ENCODE measurements around the gene DGCR2. TPM values are rescaled to one million over a fixed set of nuclear protein-coding genes. Genes with fewer than 3 reads are reported as not detected.

The DGCR2 gene
- total and polyA plus RNA-seq, 2 donors (not counting 1 experiment from before 2014, with no cell fraction given), result 34.3 to 39.5 TPM

DNA sequence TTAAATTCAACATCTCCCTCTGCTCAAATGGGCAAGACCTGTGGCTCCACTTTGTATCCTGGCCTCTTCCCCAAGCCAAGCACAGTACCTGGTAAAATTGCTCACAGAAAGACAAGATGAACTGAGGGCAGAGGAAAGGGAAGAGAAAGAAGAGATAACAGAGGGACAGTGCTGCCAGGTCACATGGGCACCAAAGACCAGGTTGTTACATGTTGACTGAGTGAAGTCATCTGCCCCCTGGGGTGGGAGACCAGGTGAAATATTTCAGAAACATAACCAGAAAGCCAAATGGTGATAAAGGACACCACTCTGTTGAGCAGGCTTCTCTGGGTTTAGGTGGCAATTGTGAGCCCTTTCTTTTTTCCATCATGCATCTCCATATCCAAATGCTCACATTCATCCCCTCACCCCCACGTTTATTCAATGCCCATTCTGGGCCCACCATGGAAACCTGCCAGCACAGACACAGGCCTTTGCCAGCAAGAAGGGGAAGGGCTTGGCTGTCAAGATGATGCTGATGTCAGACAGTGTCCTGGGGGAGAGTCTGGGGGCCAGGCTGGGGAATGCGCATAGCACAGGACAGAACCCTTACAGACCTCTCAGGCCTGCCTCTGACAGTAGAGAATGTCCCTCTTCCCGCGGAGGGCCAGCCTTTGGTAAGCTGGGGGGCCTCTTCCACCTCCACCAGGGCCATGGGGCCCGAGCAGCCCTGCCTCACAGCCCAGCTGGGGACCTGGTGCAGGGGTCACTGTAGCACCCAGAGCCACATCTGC lies 51.6 kb downstream of the DGCR2 start:
- Histone ChIP-seq H3K27ac (ENCODE audit: insufficient read depth, low read length) (no peak overlapping the region), H2AFZ (ENCODE audit: low read length) (no peak overlapping the region), H3K4me2 (ENCODE audit: extremely low read depth, insufficient read depth, low read length) (no peak overlapping the region), H3K9me3 (ENCODE audit: control insufficient read depth, insufficient read depth, low read depth, low read length) (no peaks in the 10 kb centered on the region), H4K20me1 (ENCODE audit: control insufficient read depth, extremely low read depth, insufficient read depth, low read length) (no peaks in the 10 kb centered on the region), H3K36me3 (ENCODE audit: control insufficient read depth, insufficient read depth, low read length) (peaks cover 4% of the 10 kb centered on the region), H3K4me1 (ENCODE audit: control insufficient read depth, extremely low read depth, insufficient read depth, low read length) (peaks cover 4% of the 10 kb centered on the region), H3K79me2 (ENCODE audit: control insufficient read depth, insufficient read depth, low read length) (no peaks in the 10 kb centered on the region), H3K27me3 (ENCODE audit: control insufficient read depth, insufficient read depth, low read length) (no peaks in the 10 kb centered on the region), H3K9ac (ENCODE audit: insufficient read depth, low read length) (no peak overlapping the region), H3K4me3 (replicated peaks in 1 of 4; ENCODE audit: control extremely low read depth in 1 of 4, insufficient read depth in 1 of 4, low read depth in 3 of 4, low read length in 4 of 4) (no peak overlapping the region)
- TF ChIP-seq, protein P1, sequence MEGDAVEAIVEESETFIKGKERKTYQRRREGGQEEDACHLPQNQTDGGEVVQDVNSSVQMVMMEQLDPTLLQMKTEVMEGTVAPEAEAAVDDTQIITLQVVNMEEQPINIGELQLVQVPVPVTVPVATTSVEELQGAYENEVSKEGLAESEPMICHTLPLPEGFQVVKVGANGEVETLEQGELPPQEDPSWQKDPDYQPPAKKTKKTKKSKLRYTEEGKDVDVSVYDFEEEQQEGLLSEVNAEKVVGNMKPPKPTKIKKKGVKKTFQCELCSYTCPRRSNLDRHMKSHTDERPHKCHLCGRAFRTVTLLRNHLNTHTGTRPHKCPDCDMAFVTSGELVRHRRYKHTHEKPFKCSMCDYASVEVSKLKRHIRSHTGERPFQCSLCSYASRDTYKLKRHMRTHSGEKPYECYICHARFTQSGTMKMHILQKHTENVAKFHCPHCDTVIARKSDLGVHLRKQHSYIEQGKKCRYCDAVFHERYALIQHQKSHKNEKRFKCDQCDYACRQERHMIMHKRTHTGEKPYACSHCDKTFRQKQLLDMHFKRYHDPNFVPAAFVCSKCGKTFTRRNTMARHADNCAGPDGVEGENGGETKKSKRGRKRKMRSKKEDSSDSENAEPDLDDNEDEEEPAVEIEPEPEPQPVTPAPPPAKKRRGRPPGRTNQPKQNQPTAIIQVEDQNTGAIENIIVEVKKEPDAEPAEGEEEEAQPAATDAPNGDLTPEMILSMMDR (conservative IDR thresholded peaks at IDR 0.05 in 1 of 2, IDR thresholded peaks at IDR 0.05 in 1 of 2; ENCODE audit: low read depth in 1 of 2, low read length in 2 of 2), result no peak
- no peak for TF ChIP-seq EZH2 (IDR thresholded peaks at IDR 0.05; ENCODE audit: low read length, missing control alignments)
- no peak for DNase-seq (ENCODE audit: low read depth in 2 of 2)

DNA sequence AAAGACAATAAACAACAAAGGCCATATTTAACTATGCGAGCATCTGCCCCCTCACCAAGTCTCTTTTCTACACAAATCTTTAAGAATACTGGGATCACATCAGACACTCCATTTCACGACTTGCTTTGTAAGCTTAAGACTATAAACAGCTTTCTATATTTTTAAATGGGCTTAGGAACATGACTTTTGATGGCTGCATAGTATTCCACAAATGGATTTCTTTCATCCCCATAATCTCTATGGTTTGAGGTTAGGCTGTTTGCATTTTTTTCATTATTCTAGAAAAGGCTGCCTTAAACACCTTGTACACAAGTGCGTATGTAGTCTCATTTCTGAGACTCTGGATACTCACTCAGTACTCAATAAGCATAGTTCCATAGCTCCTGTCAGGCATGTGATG lies 52.8 kb downstream of the DGCR2 start:
- H3K4me3 ChIP-seq (replicated peaks in 1 of 4; ENCODE audit: control extremely low read depth in 1 of 4, insufficient read depth in 1 of 4, low read depth in 3 of 4, low read length in 4 of 4), result no peak overlapping the region
- H4K20me1 ChIP-seq (ENCODE audit: control insufficient read depth, extremely low read depth, insufficient read depth, low read length), result no peaks in the 10 kb centered on the region
- H3K4me1 ChIP-seq (ENCODE audit: control insufficient read depth, extremely low read depth, insufficient read depth, low read length), result peaks cover 4% of the 10 kb centered on the region
- DNase-seq (ENCODE audit: low read depth in 2 of 2), result no peak
- H3K79me2 ChIP-seq (ENCODE audit: control insufficient read depth, insufficient read depth, low read length), result no peaks in the 10 kb centered on the region
- no peak for TF ChIP-seq EZH2 (IDR thresholded peaks at IDR 0.05; ENCODE audit: low read length, missing control alignments)
- TF ChIP-seq, protein P1 (conservative IDR thresholded peaks at IDR 0.05 in 1 of 2, IDR thresholded peaks at IDR 0.05 in 1 of 2; ENCODE audit: low read depth in 1 of 2, low read length in 2 of 2), result no peak
- no peaks in the 10 kb centered on the region for H3K27me3 ChIP-seq (ENCODE audit: control insufficient read depth, insufficient read depth, low read length)
- no peak overlapping the region for H3K4me2 ChIP-seq (ENCODE audit: extremely low read depth, insufficient read depth, low read length)
- no peaks in the 10 kb centered on the region for H3K9me3 ChIP-seq (ENCODE audit: control insufficient read depth, insufficient read depth, low read depth, low read length)
- no peak overlapping the region for H3K9ac ChIP-seq (ENCODE audit: insufficient read depth, low read length)
- H2AFZ ChIP-seq (ENCODE audit: low read length), result no peak overlapping the region
- H3K27ac ChIP-seq (ENCODE audit: insufficient read depth, low read length), result no peak overlapping the region
- H3K36me3 ChIP-seq (ENCODE audit: control insufficient read depth, insufficient read depth, low read length), result peaks cover 11% of the 10 kb centered on the region

DNA sequence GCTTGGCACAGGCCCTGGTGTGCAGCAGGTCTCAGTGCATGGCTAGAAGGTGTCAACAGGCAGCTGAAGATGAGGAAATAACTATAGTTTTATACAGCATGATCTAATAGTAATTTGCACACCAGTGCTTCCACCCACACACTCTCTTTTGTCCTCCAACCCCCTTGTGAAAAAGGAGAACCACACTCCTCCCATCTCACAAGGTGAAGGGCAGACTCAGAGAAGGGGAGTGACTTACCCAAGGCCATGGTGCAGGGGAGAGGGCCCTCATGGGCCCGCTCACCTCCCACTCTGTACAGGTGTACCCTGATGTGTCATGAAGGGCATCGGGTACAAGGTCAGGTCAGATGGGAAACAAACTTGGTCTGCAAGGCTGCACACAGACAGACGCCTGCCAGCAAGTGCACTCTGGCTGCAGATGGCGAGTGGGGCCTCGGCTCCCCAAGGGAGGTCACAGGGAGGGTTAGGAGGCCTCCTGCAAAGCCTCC lies 53.4 kb downstream of the DGCR2 start:
- no peak for TF ChIP-seq EZH2 (IDR thresholded peaks at IDR 0.05; ENCODE audit: low read length, missing control alignments)
- TF ChIP-seq, protein P1 (conservative IDR thresholded peaks at IDR 0.05 in 1 of 2, IDR thresholded peaks at IDR 0.05 in 1 of 2; ENCODE audit: low read depth in 1 of 2, low read length in 2 of 2), result no peak
- H3K79me2 ChIP-seq (ENCODE audit: control insufficient read depth, insufficient read depth, low read length), result no peaks in the 10 kb centered on the region
- no peak overlapping the region for H3K4me2 ChIP-seq (ENCODE audit: extremely low read depth, insufficient read depth, low read length)
- H4K20me1 ChIP-seq (ENCODE audit: control insufficient read depth, extremely low read depth, insufficient read depth, low read length), result no peaks in the 10 kb centered on the region
- peaks cover 13% of the 10 kb centered on the region for H3K36me3 ChIP-seq (ENCODE audit: control insufficient read depth, insufficient read depth, low read length)
- peaks cover 4% of the 10 kb centered on the region for H3K4me1 ChIP-seq (ENCODE audit: control insufficient read depth, extremely low read depth, insufficient read depth, low read length)
- H3K9me3 ChIP-seq (ENCODE audit: control insufficient read depth, insufficient read depth, low read depth, low read length), result no peaks in the 10 kb centered on the region
- no peak overlapping the region for H3K27ac ChIP-seq (ENCODE audit: insufficient read depth, low read length)
- DNase-seq (ENCODE audit: low read depth in 2 of 2), result no peak
- H3K4me3 ChIP-seq (replicated peaks in 1 of 4; ENCODE audit: control extremely low read depth in 1 of 4, insufficient read depth in 1 of 4, low read depth in 3 of 4, low read length in 4 of 4), result no peak overlapping the region
- no peak overlapping the region for H2AFZ ChIP-seq (ENCODE audit: low read length)
- H3K9ac ChIP-seq (ENCODE audit: insufficient read depth, low read length), result no peak overlapping the region
- no peaks in the 10 kb centered on the region for H3K27me3 ChIP-seq (ENCODE audit: control insufficient read depth, insufficient read depth, low read length)
